GM12864 (cell line): Measurements from ENCODE around the gene SPNS2.

Experiments used
- DNase-seq: peaks from one replicate; pipeline ENCODE4 v3.0.0-alpha.2; 2011; ENCODE audit warnings: low read depth
- H3K4me3 ChIP-seq: 2 replicates; pipeline ENCODE4 v1.5.1; 2011; ENCODE audit warnings: mild to moderate bottlenecking, low read depth, low read length, control low read depth
- TF ChIP-seq, protein P1 (sequence below): IDR thresholded peaks from 2 replicates; pipeline ENCODE4 v1.5.1; 2011; ENCODE audit warnings: low read depth, mild to moderate bottlenecking, moderate library complexity, low read length, control low read depth, inconsistent platforms; ENCODE audit errors: missing control alignments

SPNS2 gene

DNA sequence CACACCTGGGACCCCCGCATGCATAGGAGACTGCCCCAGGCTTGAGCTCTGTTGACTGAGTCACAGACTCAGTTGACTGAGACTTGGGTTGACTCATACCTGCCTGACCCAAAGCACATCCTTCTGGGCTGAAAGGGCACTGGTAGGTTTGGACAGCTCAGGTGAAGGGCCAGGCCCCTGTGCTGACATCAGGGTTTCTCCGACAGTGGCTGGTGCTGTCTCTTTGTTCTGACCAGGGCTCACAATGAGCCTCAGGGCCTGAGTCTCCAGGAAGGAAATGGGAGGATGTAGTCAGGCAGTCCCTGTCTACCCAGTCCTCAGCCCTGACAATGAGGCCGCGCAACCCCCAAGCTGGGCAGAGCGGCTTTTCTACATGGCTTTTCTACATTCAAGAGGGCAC, 6.5 kb downstream of the SPNS2 start:
- no peak overlapping the region for H3K4me3 ChIP-seq
- TF ChIP-seq, protein P1, sequence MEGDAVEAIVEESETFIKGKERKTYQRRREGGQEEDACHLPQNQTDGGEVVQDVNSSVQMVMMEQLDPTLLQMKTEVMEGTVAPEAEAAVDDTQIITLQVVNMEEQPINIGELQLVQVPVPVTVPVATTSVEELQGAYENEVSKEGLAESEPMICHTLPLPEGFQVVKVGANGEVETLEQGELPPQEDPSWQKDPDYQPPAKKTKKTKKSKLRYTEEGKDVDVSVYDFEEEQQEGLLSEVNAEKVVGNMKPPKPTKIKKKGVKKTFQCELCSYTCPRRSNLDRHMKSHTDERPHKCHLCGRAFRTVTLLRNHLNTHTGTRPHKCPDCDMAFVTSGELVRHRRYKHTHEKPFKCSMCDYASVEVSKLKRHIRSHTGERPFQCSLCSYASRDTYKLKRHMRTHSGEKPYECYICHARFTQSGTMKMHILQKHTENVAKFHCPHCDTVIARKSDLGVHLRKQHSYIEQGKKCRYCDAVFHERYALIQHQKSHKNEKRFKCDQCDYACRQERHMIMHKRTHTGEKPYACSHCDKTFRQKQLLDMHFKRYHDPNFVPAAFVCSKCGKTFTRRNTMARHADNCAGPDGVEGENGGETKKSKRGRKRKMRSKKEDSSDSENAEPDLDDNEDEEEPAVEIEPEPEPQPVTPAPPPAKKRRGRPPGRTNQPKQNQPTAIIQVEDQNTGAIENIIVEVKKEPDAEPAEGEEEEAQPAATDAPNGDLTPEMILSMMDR: no peak
- no peak for DNase-seq

- TF ChIP-seq, protein P1: no peak
- DNase-seq: no peak
- H3K4me3 ChIP-seq: no peak overlapping the region
Observed at GRCh38 chr17:4506175-4506813, 7.6 kb downstream of the SPNS2 start.

GRCh38 chr17:4506892-4507291, 8.2 kb downstream of the SPNS2 start:
- H3K4me3 ChIP-seq: no peak overlapping the region
- TF ChIP-seq, protein P1: no peak

DNA sequence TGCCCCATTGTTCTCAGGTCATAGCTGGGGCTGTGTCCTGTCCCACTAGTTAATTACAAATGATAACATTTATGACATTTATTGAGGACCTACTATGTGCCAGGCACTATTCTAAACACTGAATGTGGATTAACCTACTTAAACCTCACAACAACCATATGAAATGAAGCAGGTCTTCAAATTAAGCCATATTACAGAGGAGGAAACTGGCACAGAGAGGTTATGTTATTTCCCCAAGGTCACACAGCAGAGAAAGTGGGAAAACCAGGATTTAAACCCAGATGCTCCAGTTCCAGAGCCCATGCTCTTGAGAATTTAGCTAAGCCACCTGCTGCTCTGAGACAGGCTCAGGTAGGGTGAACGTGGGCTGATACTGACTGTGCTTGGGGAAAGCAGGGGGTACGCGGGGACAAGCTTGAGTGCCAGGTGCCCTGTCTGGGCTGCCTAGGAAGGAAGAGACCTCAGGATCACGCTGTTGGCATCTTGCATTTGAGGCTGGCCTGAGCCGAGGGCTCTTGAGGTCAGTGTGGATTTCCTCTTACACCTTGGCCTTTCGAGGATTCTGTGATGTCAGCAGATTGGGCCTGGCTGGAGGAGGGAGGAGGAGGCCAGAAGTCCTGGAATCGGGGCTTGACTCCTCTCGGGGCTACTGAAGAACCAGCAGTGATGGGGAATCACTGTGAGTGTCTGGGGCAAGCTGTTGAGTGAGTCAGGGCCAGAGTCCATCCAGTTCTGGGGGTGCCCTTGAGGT, 8.9 kb downstream of the SPNS2 start:
- TF ChIP-seq, protein P1: no peak
- no peak overlapping the region for H3K4me3 ChIP-seq
- no peak for DNase-seq

More at GRCh38 chr17:4506892-4507291, 8.2 kb downstream of the SPNS2 start:
- no peak for DNase-seq

GRCh38 chr17:4508207-4508606, 9.5 kb downstream of the SPNS2 start:
- no peak for DNase-seq
- no peak overlapping the region for H3K4me3 ChIP-seq
- TF ChIP-seq, protein P1: no peak

DNA sequence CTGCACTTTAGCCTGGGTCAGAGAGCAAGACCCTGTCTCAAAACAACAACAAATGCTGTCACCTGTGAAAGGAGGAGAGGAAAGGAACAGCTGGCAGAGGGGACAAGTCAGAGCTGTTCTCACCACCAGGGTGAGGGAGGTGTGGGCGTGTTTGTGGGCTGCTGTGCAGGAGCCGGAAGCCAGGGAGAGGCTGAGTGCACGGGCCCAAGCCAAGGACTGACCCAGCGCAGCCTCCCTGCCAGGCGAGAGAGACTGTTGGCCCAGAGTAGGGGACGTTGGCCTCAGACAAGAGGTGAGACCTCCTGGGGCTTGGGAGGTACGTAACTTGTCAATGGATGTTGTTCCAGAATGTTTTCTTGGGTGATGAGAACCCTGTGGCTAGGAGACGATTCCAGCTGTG, 10.7 kb downstream of the SPNS2 start:
- TF ChIP-seq, protein P1: peak; percentile 5
- H3K4me3 ChIP-seq: no peak overlapping the region
- DNase-seq: no peak
